Measurements from ENCODE around the gene ATG3.

Gene ATG3

DNA sequence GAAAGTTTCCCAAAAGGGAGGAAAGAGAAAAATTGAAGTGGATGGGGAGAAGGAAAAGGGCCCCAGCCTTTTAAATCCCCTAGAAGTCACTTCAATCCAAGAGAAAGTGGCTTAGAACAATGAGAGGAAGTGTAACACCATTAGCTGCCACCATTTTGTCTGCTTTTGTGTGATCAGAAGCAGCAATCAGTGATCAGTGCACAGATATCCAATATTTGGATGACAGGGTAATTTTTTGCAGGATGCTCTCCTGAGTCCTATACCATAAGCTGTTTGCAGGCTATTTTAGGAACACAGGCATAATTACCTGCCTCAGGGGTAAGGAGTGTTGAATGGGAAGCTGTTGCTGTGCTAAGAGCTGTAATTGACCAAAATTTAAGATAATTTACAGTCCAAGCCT is 31.5 kb upstream of the ATG3 start:
- Histone ChIP-seq H3K9me3 (ENCODE audit: control insufficient read depth, low read length) (no peaks in the 10 kb centered on the region), H3K27ac (ENCODE audit: insufficient read depth, low read length, poor library complexity, severe bottlenecking) (no peak overlapping the region), H3K4me3 (ENCODE audit: insufficient read depth, low read depth, low read length, poor library complexity, severe bottlenecking) (no peak overlapping the region), H3K36me3 (ENCODE audit: control insufficient read depth, insufficient read depth, low read length) (peaks cover 9% of the 10 kb centered on the region), H3K4me1 (ENCODE audit: control insufficient read depth, insufficient read depth, low read length, poor library complexity, severe bottlenecking) (no peaks in the 10 kb centered on the region), H3K27me3 (replicated peaks; ENCODE audit: control insufficient read depth, insufficient read depth, low read length, poor library complexity, severe bottlenecking) (no peaks in the 10 kb centered on the region)
- DNase-seq = no peak

DNA sequence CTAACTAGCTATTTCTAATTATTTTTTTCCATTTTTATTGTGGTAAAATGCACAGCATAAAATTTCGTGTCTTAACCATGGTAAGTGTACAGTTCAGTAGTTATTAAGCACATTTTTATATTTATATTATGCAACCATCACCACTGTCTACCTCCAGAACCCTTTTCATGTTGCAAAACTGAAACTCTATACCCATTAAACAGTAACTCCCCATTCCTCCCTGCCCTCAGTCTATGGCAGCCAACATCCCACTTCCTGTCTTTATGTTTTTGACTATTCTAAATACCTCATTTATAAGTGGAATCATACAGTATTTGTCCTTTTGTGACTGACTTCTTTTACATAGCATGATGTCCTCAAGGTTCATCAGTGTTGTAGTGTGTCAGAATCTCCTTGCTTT is 25.6 kb upstream of the ATG3 start:
- no peak overlapping the region for H3K27ac ChIP-seq (ENCODE audit: insufficient read depth, low read length, poor library complexity, severe bottlenecking)
- H3K9me3 ChIP-seq (ENCODE audit: control insufficient read depth, low read length) = no peaks in the 10 kb centered on the region
- no peak for DNase-seq
- H3K4me1 ChIP-seq (ENCODE audit: control insufficient read depth, insufficient read depth, low read length, poor library complexity, severe bottlenecking) = no peaks in the 10 kb centered on the region
- H3K4me3 ChIP-seq (ENCODE audit: insufficient read depth, low read depth, low read length, poor library complexity, severe bottlenecking) = no peak overlapping the region
- peaks cover 16% of the 10 kb centered on the region for H3K36me3 ChIP-seq (ENCODE audit: control insufficient read depth, insufficient read depth, low read length)
- no peaks in the 10 kb centered on the region for H3K27me3 ChIP-seq (replicated peaks; ENCODE audit: control insufficient read depth, insufficient read depth, low read length, poor library complexity, severe bottlenecking)

DNA sequence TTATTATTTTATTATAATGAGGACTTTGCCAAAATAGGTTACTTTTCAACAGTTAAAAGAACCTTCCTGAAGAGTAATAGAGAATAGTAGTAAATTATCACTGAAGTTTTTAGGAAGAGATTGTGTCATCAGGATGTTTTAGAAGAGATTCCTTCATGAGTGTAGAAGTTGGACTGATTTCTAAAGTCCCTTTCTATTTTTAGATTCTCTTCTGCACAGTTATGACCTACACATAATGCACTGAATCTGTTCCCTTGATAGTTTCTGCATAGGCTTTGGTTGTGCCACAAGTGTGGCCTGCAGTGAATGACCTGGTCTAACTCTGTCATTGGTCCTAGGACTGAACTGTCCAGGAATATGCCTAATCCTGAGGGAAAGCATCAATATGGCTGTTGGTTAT is 24.0 kb upstream of the ATG3 start:
- no peak overlapping the region for H3K4me3 ChIP-seq (ENCODE audit: insufficient read depth, low read depth, low read length, poor library complexity, severe bottlenecking)
- H3K36me3 ChIP-seq (ENCODE audit: control insufficient read depth, insufficient read depth, low read length) = peaks cover 21% of the 10 kb centered on the region
- no peak for DNase-seq
- H3K27ac ChIP-seq (ENCODE audit: insufficient read depth, low read length, poor library complexity, severe bottlenecking) = no peak overlapping the region
- no peaks in the 10 kb centered on the region for H3K4me1 ChIP-seq (ENCODE audit: control insufficient read depth, insufficient read depth, low read length, poor library complexity, severe bottlenecking)
- no peaks in the 10 kb centered on the region for H3K9me3 ChIP-seq (ENCODE audit: control insufficient read depth, low read length)
- H3K27me3 ChIP-seq (replicated peaks; ENCODE audit: control insufficient read depth, insufficient read depth, low read length, poor library complexity, severe bottlenecking) = no peaks in the 10 kb centered on the region

DNA sequence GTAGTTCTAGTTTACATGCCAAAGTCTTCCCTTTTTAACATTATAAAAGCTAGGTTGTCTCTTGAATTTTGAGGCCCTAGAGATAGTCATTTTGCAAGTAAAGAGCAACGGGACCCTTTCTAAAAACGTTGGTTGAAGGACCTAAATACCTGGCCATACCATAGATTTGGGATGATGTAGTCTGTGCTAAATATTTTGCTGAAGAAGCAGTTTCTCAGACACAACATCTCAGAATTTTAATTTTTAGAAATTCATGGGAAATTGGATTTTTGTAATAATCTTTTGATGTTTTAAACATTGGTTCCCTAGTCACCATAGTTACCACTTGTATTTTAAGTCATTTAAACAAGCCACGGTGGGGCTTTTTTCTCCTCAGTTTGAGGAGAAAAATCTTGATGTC is 21.3 kb upstream of the ATG3 start:
- no peak overlapping the region for H3K4me3 ChIP-seq (ENCODE audit: insufficient read depth, low read depth, low read length, poor library complexity, severe bottlenecking)

DNA sequence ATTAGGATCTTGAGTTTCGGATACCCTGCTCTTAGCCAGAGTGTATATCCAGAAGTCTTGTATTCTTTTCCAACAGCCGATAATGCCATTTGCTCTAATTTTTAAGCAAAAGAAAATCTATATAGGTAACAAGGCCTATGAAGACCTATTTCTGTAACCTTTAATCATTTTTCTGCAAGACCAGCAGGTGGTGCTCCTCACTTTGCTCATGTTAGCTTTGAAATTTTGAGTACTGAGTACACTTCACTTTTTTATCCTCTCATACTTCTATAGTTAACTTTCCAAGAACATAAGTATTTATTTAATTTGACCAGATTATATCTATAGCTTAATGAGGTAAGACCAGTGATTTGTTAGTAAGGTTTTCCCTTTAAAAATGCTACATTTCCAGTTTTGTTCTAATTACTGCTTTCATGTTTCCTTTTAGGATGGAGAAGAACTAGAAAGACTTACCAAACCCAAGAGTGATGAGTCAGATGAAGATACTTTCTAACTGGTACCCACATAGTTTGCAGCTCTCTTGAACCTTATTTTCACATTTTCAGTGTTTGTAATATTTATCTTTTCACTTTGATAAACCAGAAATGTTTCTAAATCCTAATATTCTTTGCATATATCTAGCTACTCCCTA is 20.6 kb upstream of the ATG3 start:
- peak in 1 of 3 donors; percentile 5 for DNase-seq

More for the DNA sequence above, 21.3 kb upstream of the ATG3 start:
- Histone ChIP-seq H3K27me3 (replicated peaks; ENCODE audit: control insufficient read depth, insufficient read depth, low read length, poor library complexity, severe bottlenecking) (no peaks in the 10 kb centered on the region), H3K9me3 (ENCODE audit: control insufficient read depth, low read length) (no peaks in the 10 kb centered on the region), H3K27ac (ENCODE audit: insufficient read depth, low read length, poor library complexity, severe bottlenecking) (no peak overlapping the region), H3K4me1 (ENCODE audit: control insufficient read depth, insufficient read depth, low read length, poor library complexity, severe bottlenecking) (no peaks in the 10 kb centered on the region), H3K36me3 (ENCODE audit: control insufficient read depth, insufficient read depth, low read length) (peaks cover 30% of the 10 kb centered on the region)
- DNase-seq = no peak

DNA sequence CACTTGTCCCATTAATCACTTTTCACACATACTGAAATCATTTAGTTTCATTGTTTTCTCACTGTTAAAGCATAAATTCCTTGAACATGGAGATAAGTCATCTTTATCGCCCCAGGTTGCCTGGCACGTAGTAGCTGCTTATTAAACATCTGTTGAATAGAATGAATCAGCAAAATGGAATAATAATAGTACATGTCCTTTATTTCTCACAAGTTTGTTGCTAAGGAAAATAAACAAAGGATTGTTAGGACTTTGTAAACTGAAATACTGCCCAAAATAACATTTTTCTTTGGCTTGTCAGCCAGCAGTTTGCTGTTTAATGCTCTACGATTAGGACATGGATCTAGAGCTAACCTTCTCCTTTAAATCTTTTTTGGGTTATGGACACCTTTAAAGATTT is 17.9 kb upstream of the ATG3 start:
- Histone ChIP-seq H3K27me3 (replicated peaks; ENCODE audit: control insufficient read depth, insufficient read depth, low read length, poor library complexity, severe bottlenecking) (no peaks in the 10 kb centered on the region), H3K9me3 (ENCODE audit: control insufficient read depth, low read length) (no peaks in the 10 kb centered on the region), H3K36me3 (ENCODE audit: control insufficient read depth, insufficient read depth, low read length) (peaks cover 22% of the 10 kb centered on the region), H3K4me3 (ENCODE audit: insufficient read depth, low read depth, low read length, poor library complexity, severe bottlenecking) (no peak overlapping the region), H3K27ac (ENCODE audit: insufficient read depth, low read length, poor library complexity, severe bottlenecking) (no peak overlapping the region), H3K4me1 (ENCODE audit: control insufficient read depth, insufficient read depth, low read length, poor library complexity, severe bottlenecking) (no peaks in the 10 kb centered on the region)
- DNase-seq = no peak

More for the DNA sequence above, 20.6 kb upstream of the ATG3 start:
- Histone ChIP-seq H3K9me3 (ENCODE audit: control insufficient read depth, low read length) (no peaks in the 10 kb centered on the region), H3K4me1 (ENCODE audit: control insufficient read depth, insufficient read depth, low read length, poor library complexity, severe bottlenecking) (no peaks in the 10 kb centered on the region), H3K4me3 (ENCODE audit: insufficient read depth, low read depth, low read length, poor library complexity, severe bottlenecking) (no peak overlapping the region), H3K27ac (ENCODE audit: insufficient read depth, low read length, poor library complexity, severe bottlenecking) (no peak overlapping the region), H3K27me3 (replicated peaks; ENCODE audit: control insufficient read depth, insufficient read depth, low read length, poor library complexity, severe bottlenecking) (no peaks in the 10 kb centered on the region), H3K36me3 (ENCODE audit: control insufficient read depth, insufficient read depth, low read length) (peaks cover 30% of the 10 kb centered on the region)

DNA sequence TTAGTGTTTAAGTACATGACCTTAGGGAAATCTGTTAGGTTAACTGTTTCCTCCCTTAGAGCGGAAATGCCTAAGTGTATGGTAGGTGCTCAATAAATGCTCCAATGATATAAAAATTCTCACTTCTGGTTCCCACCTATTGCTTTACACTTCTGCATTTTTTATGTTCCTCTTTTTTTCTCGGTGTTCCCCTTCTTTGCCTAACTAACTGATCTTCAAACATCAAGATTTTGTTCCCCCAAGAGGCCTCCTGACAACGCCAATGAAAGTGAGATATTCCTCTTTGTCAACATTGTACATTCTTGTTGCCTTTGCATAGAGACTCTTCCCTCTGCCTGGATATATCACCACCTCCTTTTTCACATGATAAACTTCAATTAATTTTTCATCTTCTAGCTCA is 17.5 kb upstream of the ATG3 start:
- no peaks in the 10 kb centered on the region for H3K27me3 ChIP-seq (replicated peaks; ENCODE audit: control insufficient read depth, insufficient read depth, low read length, poor library complexity, severe bottlenecking)

DNA sequence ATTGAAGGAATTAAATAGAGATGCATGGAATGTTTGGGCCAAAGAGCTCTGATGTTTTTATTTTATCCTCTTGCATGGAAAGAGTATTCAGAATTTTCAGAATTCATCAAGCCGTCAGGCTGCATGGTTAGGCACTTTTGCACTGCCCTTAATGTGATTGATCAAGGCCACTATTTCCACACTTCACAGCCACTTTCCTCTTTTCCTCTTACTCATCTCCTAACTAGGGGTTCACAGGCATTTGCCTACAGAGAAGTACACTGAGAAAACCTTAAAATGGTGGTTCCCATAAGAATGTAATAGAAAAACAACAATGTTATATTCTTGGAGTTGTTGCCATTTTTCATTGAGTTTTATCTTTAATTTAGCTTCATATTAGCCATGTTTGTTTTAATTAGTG is 10.9 kb upstream of the ATG3 start:
- Histone ChIP-seq H3K27ac (ENCODE audit: insufficient read depth, low read length, poor library complexity, severe bottlenecking) (no peak overlapping the region), H3K9me3 (ENCODE audit: control insufficient read depth, low read length) (no peaks in the 10 kb centered on the region), H3K36me3 (ENCODE audit: control insufficient read depth, insufficient read depth, low read length) (peaks cover 9% of the 10 kb centered on the region), H3K4me1 (ENCODE audit: control insufficient read depth, insufficient read depth, low read length, poor library complexity, severe bottlenecking) (no peaks in the 10 kb centered on the region), H3K27me3 (replicated peaks; ENCODE audit: control insufficient read depth, insufficient read depth, low read length, poor library complexity, severe bottlenecking) (no peaks in the 10 kb centered on the region), H3K4me3 (ENCODE audit: insufficient read depth, low read depth, low read length, poor library complexity, severe bottlenecking) (no peak overlapping the region)
- no peak for DNase-seq

More for the DNA sequence above, 17.5 kb upstream of the ATG3 start:
- Histone ChIP-seq H3K4me3 (ENCODE audit: insufficient read depth, low read depth, low read length, poor library complexity, severe bottlenecking) (no peak overlapping the region), H3K4me1 (ENCODE audit: control insufficient read depth, insufficient read depth, low read length, poor library complexity, severe bottlenecking) (no peaks in the 10 kb centered on the region), H3K27ac (ENCODE audit: insufficient read depth, low read length, poor library complexity, severe bottlenecking) (no peak overlapping the region), H3K9me3 (ENCODE audit: control insufficient read depth, low read length) (no peaks in the 10 kb centered on the region), H3K36me3 (ENCODE audit: control insufficient read depth, insufficient read depth, low read length) (peaks cover 22% of the 10 kb centered on the region)
- no peak for DNase-seq

DNA sequence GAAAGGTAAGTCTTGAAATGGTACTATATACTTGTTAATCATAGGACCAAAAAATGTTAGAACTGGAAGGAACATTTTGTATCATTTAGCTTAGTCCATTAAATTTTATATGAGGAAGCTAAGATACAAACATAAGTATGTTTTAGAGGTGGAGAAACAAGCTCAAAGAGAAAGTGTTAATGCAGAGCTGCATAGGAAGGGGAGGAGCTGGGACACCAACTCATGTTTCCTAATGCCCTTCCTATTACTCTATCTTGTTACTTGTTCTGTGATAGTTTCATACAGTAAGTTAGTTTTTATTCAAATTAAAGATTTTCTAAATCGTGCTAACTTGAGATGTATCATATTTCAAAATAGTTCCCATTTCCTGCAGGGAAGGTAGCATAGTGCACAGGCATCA is 7.5 kb upstream of the ATG3 start:
- H3K36me3 ChIP-seq (ENCODE audit: control insufficient read depth, insufficient read depth, low read length) = peaks cover 9% of the 10 kb centered on the region
- H3K9me3 ChIP-seq (ENCODE audit: control insufficient read depth, low read length) = no peaks in the 10 kb centered on the region
- H3K27me3 ChIP-seq (replicated peaks; ENCODE audit: control insufficient read depth, insufficient read depth, low read length, poor library complexity, severe bottlenecking) = no peaks in the 10 kb centered on the region
- no peak overlapping the region for H3K4me3 ChIP-seq (ENCODE audit: insufficient read depth, low read depth, low read length, poor library complexity, severe bottlenecking)
- H3K4me1 ChIP-seq (ENCODE audit: control insufficient read depth, insufficient read depth, low read length, poor library complexity, severe bottlenecking) = no peaks in the 10 kb centered on the region
- DNase-seq = no peak
- H3K27ac ChIP-seq (ENCODE audit: insufficient read depth, low read length, poor library complexity, severe bottlenecking) = no peak overlapping the region

DNA sequence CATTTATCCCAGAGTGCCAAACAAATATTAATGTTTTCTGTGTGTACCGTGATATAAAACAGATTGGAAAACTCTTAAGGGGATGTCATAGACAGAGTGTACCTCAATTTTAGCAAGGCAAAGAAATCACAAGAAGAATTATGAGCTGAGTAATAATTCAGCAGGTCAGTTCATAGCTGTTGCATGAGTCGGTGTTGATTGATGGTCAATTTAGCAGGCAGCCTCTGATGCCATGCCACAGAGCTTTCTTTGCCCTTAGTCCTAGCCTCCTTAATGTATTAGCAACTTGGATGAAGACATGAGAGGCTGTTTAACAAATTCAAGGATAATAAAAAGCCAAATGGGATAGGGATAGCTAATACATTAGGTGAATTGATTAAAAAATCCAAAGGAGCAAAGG is 6.9 kb upstream of the ATG3 start:
- Histone ChIP-seq H3K27ac (ENCODE audit: insufficient read depth, low read length, poor library complexity, severe bottlenecking) (no peak overlapping the region), H3K36me3 (ENCODE audit: control insufficient read depth, insufficient read depth, low read length) (peaks cover 9% of the 10 kb centered on the region)

More for the DNA sequence above, 6.9 kb upstream of the ATG3 start:
- H3K4me1 ChIP-seq (ENCODE audit: control insufficient read depth, insufficient read depth, low read length, poor library complexity, severe bottlenecking) = peaks cover under 1% of the 10 kb centered on the region
- no peaks in the 10 kb centered on the region for H3K9me3 ChIP-seq (ENCODE audit: control insufficient read depth, low read length)
- no peak overlapping the region for H3K4me3 ChIP-seq (ENCODE audit: insufficient read depth, low read depth, low read length, poor library complexity, severe bottlenecking)
- H3K27me3 ChIP-seq (replicated peaks; ENCODE audit: control insufficient read depth, insufficient read depth, low read length, poor library complexity, severe bottlenecking) = no peaks in the 10 kb centered on the region
- no peak for DNase-seq
